ENCODE measurements around the gene SPPL3. TPM values are rescaled to one million over a fixed set of nuclear protein-coding genes. Genes with fewer than 3 reads are reported as not detected.
"Not testable (repeated sequence)": the region's sequence is repeated elsewhere in the genome, so short reads cannot be mapped to it uniquely, and the experiment has no call there.

The SPPL3 gene
- total RNA-seq, 1 donor from 2014 or later, result 40.3 TPM

DNA sequence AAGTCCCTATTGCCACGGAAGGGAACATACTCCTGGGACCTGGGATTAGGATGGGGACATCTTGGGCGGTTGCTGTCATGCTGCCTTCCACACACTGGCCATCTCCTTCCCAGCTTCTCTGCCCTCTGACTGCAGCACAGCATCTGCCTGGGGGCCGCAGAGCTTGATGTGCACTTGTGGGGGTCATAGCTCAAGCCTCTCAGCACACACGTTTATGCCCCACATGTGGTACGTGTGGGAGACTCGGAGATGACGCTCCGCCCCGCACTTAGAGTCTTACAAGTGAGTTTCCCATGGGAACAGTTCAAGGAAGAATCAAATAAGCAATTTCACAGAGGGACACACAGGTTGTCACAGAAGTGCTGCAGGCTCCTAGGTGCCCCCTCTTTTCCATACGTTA, 169.9 kb downstream of the SPPL3 start:
- intact Hi-C loops (cut with micrococcal nuclease), result no loop called here
- H3K4me3 Mint-ChIP-seq, result no peak overlapping the region
- H3K9me3 Mint-ChIP-seq, result no peaks in the 10 kb centered on the region

DNA sequence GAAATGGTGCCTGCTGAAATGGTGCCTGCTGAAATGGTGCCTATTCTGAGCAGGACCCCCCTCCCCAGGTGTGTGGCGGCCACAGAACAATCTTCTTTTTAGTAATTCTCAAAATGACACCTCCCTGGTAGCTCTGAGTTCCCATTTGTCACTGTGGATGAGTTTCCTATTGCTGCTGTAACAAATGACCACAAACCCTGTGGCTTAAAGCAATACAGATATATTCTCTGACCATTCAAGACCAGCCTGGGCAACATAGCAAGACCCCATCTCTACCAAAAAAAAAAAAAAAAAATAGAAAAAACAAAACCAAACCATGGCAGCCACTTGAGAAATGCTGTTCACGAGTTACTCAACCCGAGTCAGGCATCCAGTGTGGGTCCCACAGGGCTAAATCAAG, 170.6 kb downstream of the SPPL3 start:
- intact Hi-C loops (cut with micrococcal nuclease), result no loop called here
- H3K36me3 Mint-ChIP-seq (ENCODE audit: low read depth), result peaks cover 11% of the 10 kb centered on the region
- ChIA-PET CTCF (no interaction called here), POLR2A (no interaction called here)
- no peak overlapping the region for H3K4me3 Mint-ChIP-seq
- H3K9me3 Mint-ChIP-seq, result no peaks in the 10 kb centered on the region
- ATAC-seq (ENCODE audit: low read depth) (no peak), DNase-seq (no peak)
- H3K27ac Mint-ChIP-seq, result no peak overlapping the region
- TF ChIP-seq, protein P1, sequence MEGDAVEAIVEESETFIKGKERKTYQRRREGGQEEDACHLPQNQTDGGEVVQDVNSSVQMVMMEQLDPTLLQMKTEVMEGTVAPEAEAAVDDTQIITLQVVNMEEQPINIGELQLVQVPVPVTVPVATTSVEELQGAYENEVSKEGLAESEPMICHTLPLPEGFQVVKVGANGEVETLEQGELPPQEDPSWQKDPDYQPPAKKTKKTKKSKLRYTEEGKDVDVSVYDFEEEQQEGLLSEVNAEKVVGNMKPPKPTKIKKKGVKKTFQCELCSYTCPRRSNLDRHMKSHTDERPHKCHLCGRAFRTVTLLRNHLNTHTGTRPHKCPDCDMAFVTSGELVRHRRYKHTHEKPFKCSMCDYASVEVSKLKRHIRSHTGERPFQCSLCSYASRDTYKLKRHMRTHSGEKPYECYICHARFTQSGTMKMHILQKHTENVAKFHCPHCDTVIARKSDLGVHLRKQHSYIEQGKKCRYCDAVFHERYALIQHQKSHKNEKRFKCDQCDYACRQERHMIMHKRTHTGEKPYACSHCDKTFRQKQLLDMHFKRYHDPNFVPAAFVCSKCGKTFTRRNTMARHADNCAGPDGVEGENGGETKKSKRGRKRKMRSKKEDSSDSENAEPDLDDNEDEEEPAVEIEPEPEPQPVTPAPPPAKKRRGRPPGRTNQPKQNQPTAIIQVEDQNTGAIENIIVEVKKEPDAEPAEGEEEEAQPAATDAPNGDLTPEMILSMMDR (IDR thresholded peaks at IDR 0.05), result no peak
- H3K27me3 Mint-ChIP-seq, result no peaks in the 10 kb centered on the region
- H3K4me1 Mint-ChIP-seq, result no peaks in the 10 kb centered on the region

More for the DNA sequence above, 169.9 kb downstream of the SPPL3 start:
- DNase-seq (no peak), ATAC-seq (ENCODE audit: low read depth) (no peak)
- H3K36me3 Mint-ChIP-seq (ENCODE audit: low read depth), result peaks cover 11% of the 10 kb centered on the region
- ChIA-PET POLR2A (no interaction called here), CTCF (no interaction called here)
- TF ChIP-seq, protein P1 (IDR thresholded peaks at IDR 0.05), result no peak
- no peaks in the 10 kb centered on the region for H3K27me3 Mint-ChIP-seq
- no peaks in the 10 kb centered on the region for H3K4me1 Mint-ChIP-seq
- no peak overlapping the region for H3K27ac Mint-ChIP-seq

DNA sequence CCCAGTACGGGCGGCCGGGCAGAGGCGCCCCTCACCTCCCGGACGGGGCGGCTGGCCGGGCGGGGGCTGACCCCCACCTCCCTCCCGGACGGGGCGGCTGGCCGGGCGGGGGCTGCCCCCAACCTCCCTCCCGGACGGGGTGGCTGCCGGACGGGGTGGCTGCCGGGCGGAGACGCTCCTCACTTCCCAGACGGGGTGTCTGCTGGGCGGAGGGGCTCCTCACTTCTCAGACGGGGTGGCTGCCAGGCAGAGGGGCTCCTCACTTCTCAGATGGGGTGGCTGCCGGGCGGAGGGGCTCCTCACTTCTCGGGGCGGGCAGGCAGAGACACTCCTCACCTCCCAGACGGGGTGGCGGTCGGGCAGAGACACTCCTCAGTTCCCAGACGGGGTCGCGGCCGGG, 172.0 kb downstream of the SPPL3 start:
- CTCF ChIA-PET; DNase-seq; H3K27me3 Mint-ChIP-seq; intact Hi-C loops (cut with micrococcal nuclease); H3K4me1 Mint-ChIP-seq; H3K27ac Mint-ChIP-seq; ATAC-seq (ENCODE audit: low read depth); H3K9me3 Mint-ChIP-seq; H3K4me3 Mint-ChIP-seq; POLR2A ChIA-PET: not testable (repeated sequence)
- peaks cover 14% of the 10 kb centered on the region for H3K36me3 Mint-ChIP-seq (ENCODE audit: low read depth)

DNA sequence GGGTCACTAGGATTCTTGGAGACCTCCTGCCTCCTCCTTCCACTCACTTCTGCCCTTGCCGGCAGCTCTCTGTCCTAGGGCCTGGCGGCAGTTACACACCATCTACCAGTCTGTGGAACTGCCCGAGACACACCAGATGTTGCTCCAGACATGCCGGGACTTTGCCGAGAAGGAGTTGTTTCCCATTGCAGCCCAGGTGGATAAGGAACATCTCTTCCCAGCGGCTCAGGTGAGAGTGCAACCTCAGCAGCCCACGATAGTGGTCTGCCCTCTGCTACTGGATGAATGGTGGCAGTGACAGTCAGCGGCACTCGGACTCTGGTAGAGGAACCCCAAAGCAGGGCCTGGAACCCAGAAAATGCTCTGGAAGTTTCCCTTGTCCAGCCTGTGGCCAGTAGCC, 177.2 kb downstream of the SPPL3 start:
- ATAC-seq (ENCODE audit: low read depth), result no peak
- no peak for DNase-seq
- intact Hi-C loops (cut with micrococcal nuclease), result loop anchor here (2.0 to 5.0 kb wide), 2 partner anchors 145 to 178 kb away; partner anchors contain the start of genes POP5 and SPPL3
- no peak overlapping the region for H3K27ac Mint-ChIP-seq
- TF ChIP-seq, protein P1 (IDR thresholded peaks at IDR 0.05), result no peak
- ChIA-PET CTCF (no interaction called here), POLR2A (no interaction called here)
- H3K36me3 Mint-ChIP-seq (ENCODE audit: low read depth), result peaks cover 30% of the 10 kb centered on the region
- H3K4me1 Mint-ChIP-seq, result peaks cover 19% of the 10 kb centered on the region
- no peaks in the 10 kb centered on the region for H3K9me3 Mint-ChIP-seq
- no peaks in the 10 kb centered on the region for H3K27me3 Mint-ChIP-seq
- no peak overlapping the region for H3K4me3 Mint-ChIP-seq

DNA sequence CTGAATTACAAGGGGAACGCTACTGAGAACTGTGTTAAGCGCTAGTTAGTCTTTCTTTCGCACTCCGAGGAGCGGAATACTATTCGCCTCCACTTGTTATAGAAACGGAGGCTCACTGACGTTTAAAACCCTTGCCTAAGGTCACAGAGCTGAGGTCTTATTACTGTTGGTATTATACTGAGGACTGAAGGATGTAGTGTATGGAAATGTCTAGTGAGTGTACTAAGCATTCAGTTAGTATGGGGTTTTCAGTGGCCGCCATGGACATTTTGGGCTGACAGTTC, 177.7 kb downstream of the SPPL3 start:
- intact Hi-C loops (cut with micrococcal nuclease), result loop anchor here (2.0 to 5.0 kb wide), 2 partner anchors 144 to 178 kb away; partner anchors contain the start of genes POP5 and SPPL3

More for the DNA sequence above, 177.7 kb downstream of the SPPL3 start:
- H3K4me3 Mint-ChIP-seq, result peak overlapping the region; percentile 86
- H3K9me3 Mint-ChIP-seq, result no peaks in the 10 kb centered on the region
- CTCF ChIA-PET, result no interaction called here
- POLR2A ChIA-PET, result no interaction called here
- TF ChIP-seq, protein P1 (IDR thresholded peaks at IDR 0.05), result no peak
- DNase-seq (no peak), ATAC-seq (ENCODE audit: low read depth) (no peak)
- H3K4me1 Mint-ChIP-seq, result peaks cover 24% of the 10 kb centered on the region
- H3K27me3 Mint-ChIP-seq, result no peaks in the 10 kb centered on the region
- no peak overlapping the region for H3K27ac Mint-ChIP-seq
- H3K36me3 Mint-ChIP-seq (ENCODE audit: low read depth), result peaks cover 30% of the 10 kb centered on the region
